Tibial nerve (tissue), 4 donors: ENCODE data around the gene PODXL2. TPM values are rescaled to one million over a fixed set of nuclear protein-coding genes. Genes with fewer than 3 reads are reported as not detected.
A peak's percentile ranks its signal among the peaks of the same experiment; 100 is the strongest.

ENCODE experiments used
- DNase-seq, 2 donors: peaks; one replicate each; pipeline ENCODE4 v3.0.0-alpha.2; 2019; ENCODE audit warnings: low spot score in 2 of 2
- H3K27ac ChIP-seq, 4 donors: fragments of 200-600 bp; sonication (generic) in 3 of 4; one replicate each; pipeline ENCODE4 v1.5.1; 2017 to 2019; ENCODE audit warnings: mild to moderate bottlenecking in 1 of 4
- H3K27me3 ChIP-seq, 2 donors: fragments of 200-600 bp; sonication (generic) in 1 of 2; one replicate each; pipeline versions ENCODE4 v1.5.1 to v1.6.0; 2017 to 2019
- H3K36me3 ChIP-seq, 3 donors: fragments of 200-600 bp; sonication (generic); one replicate each; pipeline ENCODE4 v1.5.1; 2018 to 2019
- H3K4me1 ChIP-seq, 4 donors: fragments of 200-600 bp; sonication (generic) in 3 of 4; one replicate each; pipeline ENCODE4 v1.5.1; 2017 to 2019
- H3K4me3 ChIP-seq, 4 donors: fragments of 200-600 bp; sonication (generic) in 3 of 4; one replicate each; pipeline ENCODE4 v1.5.1; 2017 to 2019; ENCODE audit warnings: mild to moderate bottlenecking in 1 of 4, moderate library complexity in 1 of 4
- H3K9me3 ChIP-seq, 4 donors: fragments of 200-600 bp; sonication (generic) in 3 of 4; one replicate each; pipeline ENCODE4 v1.5.1; 2017 to 2019
- CTCF ChIP-seq, 5 experiments: fragments of 200-600 bp in 3 of 5; fragments of 450-650 bp in 2 of 5; sonication (generic) in 3 of 5; IDR thresholded peaks; one replicate each; pipeline ENCODE4 v1.5.1; 2016 to 2019; ENCODE audit warnings: antibody characterized with exemption in 5 of 5, mild to moderate bottlenecking in 3 of 5, moderate library complexity in 2 of 5
- EP300 ChIP-seq, 2 donors: sonication (generic); formaldehyde crosslinking; IDR thresholded peaks; one replicate each; pipeline ENCODE4 v1.6.1; 2017; ENCODE audit warnings: antibody characterized with exemption in 2 of 2, mild to moderate bottlenecking in 1 of 2
- POLR2A ChIP-seq, 2 donors: fragments of 450-650 bp; IDR thresholded peaks; one replicate each; pipeline ENCODE4 v1.6.1; 2017; ENCODE audit warnings: antibody characterized with exemption in 2 of 2, mild to moderate bottlenecking in 2 of 2, moderate library complexity in 2 of 2
- WGBS, 2 donors: methylation state at CpG; one replicate each; pipeline ENCODE4 v1.1.5; 2018; 5-methylcytosine and 5-hydroxymethylcytosine counted together
- total RNA-seq, 4 donors: library from RNA; depleted of rRNA; stranded (reverse); fragments of >200 nt; gene quantifications; one replicate each; pipeline ENCODE4 v1.1.0, GENCODE V29; 2016

The PODXL2 gene
- total RNA-seq, 4 donors from 2014 or later: 12.7 to 19.8 (median 14.1) TPM

- DNase-seq: no peak
- Histone ChIP-seq H3K4me1 (peaks cover 0 to 25% (median 9%) of the 10 kb centered on the region in 4 donors), H3K36me3 (no peaks in the 10 kb centered on the region), H3K9me3 (no peaks in the 10 kb centered on the region), H3K27ac (peak overlapping the region in 1 of 4 donors; percentile 66), H3K27me3 (peaks cover 0 to 18% of the 10 kb centered on the region in 2 donors), H3K4me3 (peak overlapping the region; percentile 44 to 65 (median 48))
- TF ChIP-seq POLR2A (IDR thresholded peaks at IDR 0.05) (no peak), EP300 (IDR thresholded peaks at IDR 0.05) (no peak), CTCF (IDR thresholded peaks at IDR 0.05) (no peak)
- WGBS, 2 donors: 22 to 23% methylated on average over 35 to 50 of the region's 65 CpGs
Observed at GRCh38 chr3:127629467-127630403, 750 bp downstream of the PODXL2 start.

GRCh38 chr3:127630811-127631714, 2.1 kb downstream of the PODXL2 start:
- TF ChIP-seq POLR2A (IDR thresholded peaks at IDR 0.05) (no peak), EP300 (IDR thresholded peaks at IDR 0.05) (no peak), CTCF (IDR thresholded peaks at IDR 0.05) (no peak)
- 86 to 90% methylated on average over 12 of the region's 12 CpGs for WGBS, 2 donors
- DNase-seq: no peak

GRCh38 chr3:127632035-127632820, 3.2 kb downstream of the PODXL2 start:
- H3K9me3 ChIP-seq: no peaks in the 10 kb centered on the region
- no peaks in the 10 kb centered on the region for H3K36me3 ChIP-seq
- TF ChIP-seq EP300 (IDR thresholded peaks at IDR 0.05) (no peak), CTCF (IDR thresholded peaks at IDR 0.05) (no peak), POLR2A (IDR thresholded peaks at IDR 0.05) (no peak)
- peaks cover 0 to 25% (median 9%) of the 10 kb centered on the region in 4 donors for H3K4me1 ChIP-seq
- no peak for DNase-seq
- peaks cover 0 to 18% of the 10 kb centered on the region in 2 donors for H3K27me3 ChIP-seq
- no peak overlapping the region for H3K27ac ChIP-seq
- H3K4me3 ChIP-seq: no peak overlapping the region
- 60 to 62% methylated on average over 7 to 8 of the region's 8 CpGs for WGBS, 2 donors

More at GRCh38 chr3:127630811-127631714, 2.1 kb downstream of the PODXL2 start:
- no peaks in the 10 kb centered on the region for H3K9me3 ChIP-seq
- H3K4me1 ChIP-seq: peaks cover 0 to 25% (median 9%) of the 10 kb centered on the region in 4 donors
- no peak overlapping the region for H3K27ac ChIP-seq
- H3K27me3 ChIP-seq: peaks cover 0 to 18% of the 10 kb centered on the region in 2 donors
- no peaks in the 10 kb centered on the region for H3K36me3 ChIP-seq
- no peak overlapping the region for H3K4me3 ChIP-seq

GRCh38 chr3:127634653-127635052, 5.7 kb downstream of the PODXL2 start:
- Histone ChIP-seq H3K4me1 (peaks cover 0 to 14% (median 5%) of the 10 kb centered on the region in 4 donors), H3K36me3 (no peaks in the 10 kb centered on the region), H3K27ac (no peak overlapping the region), H3K4me3 (no peak overlapping the region), H3K9me3 (no peaks in the 10 kb centered on the region), H3K27me3 (peaks cover 0 to 16% of the 10 kb centered on the region in 2 donors)
- DNase-seq: no peak
- no peak for TF ChIP-seq CTCF (IDR thresholded peaks at IDR 0.05)
- TF ChIP-seq POLR2A (IDR thresholded peaks at IDR 0.05): no peak
- no peak for TF ChIP-seq EP300 (IDR thresholded peaks at IDR 0.05)
- 86 to 90% methylated on average over 12 of the region's 12 CpGs for WGBS, 2 donors
